HFF-Myc (cell line): ENCODE results near the gene RSBN1L.

ENCODE experiments used
- DNase-seq: peaks from one replicate; pipeline ENCODE4 v3.0.0-alpha.2; 2011; ENCODE audit warnings: low read depth; ENCODE audit errors: extremely low read depth
- H3K4me3 ChIP-seq: replicated peaks from 2 replicates; pipeline ENCODE4 v1.5.1; 2011; ENCODE audit warnings: low read depth, mild to moderate bottlenecking, control low read depth, low read length
- TF ChIP-seq, protein P1 (sequence below): IDR thresholded peaks from 2 replicates; pipeline ENCODE4 v1.5.1; 2012; ENCODE audit warnings: mild to moderate bottlenecking, low read depth, low read length, control low read depth; ENCODE audit errors: missing control alignments

The RSBN1L gene

DNA sequence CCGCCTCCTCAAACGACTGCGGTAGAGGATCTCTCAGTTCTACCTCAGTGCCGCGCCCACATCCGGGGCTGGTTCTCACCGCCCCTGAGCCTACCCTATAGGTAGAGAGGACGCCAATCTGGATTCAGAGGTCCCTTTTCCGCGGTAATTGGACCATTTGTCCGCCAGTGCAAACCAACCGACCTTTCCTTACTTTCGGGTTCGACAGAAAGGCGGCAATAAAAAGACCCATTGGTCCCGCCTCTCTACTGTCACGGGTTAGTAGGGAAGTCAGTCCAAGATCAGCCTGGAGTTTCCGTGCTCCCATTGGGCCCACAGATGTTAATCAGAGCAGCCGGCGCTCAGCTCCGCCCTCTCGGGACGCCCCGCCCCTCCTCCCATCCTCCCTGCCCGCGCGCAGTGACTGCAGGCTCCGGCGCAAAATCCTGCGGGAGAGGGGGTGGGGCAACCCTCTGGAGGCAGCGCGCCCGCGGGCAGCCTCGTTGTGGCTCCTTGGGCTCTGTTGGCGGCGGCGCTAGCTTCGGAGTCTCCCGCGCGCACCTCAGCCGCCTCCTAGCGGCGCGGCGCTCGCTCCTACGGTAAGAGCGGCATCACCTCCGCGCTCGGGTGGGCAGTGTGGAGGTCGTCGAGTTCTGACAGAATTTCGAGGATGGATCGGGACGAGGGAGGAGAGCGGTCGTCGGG is 102.3 kb downstream of the RSBN1L start, which contains the start of the genes PHTF2 and TMEM60:
PHTF2 (plus strand) TSS at position 380 of the 684 bp plus-strand sequence.
TMEM60 (minus strand) TSS at position 41 of the 684 bp plus-strand sequence. CDS start 4,061 bp downstream, outside the sequence.
- TF ChIP-seq, protein P1, sequence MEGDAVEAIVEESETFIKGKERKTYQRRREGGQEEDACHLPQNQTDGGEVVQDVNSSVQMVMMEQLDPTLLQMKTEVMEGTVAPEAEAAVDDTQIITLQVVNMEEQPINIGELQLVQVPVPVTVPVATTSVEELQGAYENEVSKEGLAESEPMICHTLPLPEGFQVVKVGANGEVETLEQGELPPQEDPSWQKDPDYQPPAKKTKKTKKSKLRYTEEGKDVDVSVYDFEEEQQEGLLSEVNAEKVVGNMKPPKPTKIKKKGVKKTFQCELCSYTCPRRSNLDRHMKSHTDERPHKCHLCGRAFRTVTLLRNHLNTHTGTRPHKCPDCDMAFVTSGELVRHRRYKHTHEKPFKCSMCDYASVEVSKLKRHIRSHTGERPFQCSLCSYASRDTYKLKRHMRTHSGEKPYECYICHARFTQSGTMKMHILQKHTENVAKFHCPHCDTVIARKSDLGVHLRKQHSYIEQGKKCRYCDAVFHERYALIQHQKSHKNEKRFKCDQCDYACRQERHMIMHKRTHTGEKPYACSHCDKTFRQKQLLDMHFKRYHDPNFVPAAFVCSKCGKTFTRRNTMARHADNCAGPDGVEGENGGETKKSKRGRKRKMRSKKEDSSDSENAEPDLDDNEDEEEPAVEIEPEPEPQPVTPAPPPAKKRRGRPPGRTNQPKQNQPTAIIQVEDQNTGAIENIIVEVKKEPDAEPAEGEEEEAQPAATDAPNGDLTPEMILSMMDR: peak; percentile 49
- DNase-seq: peak; percentile 99
- H3K4me3 ChIP-seq: peak within 1 kb of the TSS; percentile 95

DNA sequence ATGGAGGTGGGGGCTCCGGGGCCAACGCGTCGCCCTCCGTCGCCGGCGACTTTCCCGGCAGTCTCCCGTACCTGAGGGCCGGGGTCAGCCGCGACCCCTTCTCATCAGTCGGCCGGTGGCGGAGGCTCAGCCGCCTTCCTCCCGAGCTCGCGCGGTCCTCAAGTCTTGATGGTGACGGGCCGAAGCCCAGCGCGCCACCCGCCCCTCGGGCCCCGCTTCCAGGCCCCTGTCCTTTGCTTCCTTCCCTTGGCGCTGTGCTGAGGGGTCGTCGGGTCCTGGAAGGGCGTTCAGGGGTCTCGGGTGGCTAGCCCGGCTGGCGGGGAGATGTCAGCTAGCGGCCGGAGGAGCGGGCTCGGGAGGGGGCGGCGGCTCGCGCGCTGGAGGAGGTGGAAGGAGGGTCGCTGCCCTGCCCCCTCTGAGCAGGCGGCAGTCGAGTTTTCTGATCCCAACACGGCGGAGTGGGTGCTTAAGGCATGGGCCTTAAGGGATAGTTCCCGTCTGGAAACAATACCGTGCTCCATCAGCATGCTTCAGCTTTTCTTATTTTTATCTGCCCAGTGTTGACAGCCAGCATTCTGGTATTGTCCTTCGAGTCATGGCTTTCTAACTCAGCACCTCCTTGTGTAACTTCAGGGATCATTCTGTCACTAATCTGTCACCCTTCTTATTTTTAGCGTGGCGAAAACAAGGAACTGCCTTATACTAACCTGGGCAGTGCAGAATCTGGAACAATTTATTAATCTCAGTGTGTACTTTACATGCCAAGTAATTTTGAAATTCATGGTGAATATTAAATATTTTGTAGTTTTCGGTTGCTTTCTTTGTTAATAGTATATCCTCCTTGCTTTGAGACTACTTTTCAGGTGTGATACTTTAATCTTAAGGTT is 103.1 kb downstream of the RSBN1L start:
- peak overlapping the region; percentile 95 for H3K4me3 ChIP-seq
- no peak for DNase-seq
- TF ChIP-seq, protein P1: no peak

DNA sequence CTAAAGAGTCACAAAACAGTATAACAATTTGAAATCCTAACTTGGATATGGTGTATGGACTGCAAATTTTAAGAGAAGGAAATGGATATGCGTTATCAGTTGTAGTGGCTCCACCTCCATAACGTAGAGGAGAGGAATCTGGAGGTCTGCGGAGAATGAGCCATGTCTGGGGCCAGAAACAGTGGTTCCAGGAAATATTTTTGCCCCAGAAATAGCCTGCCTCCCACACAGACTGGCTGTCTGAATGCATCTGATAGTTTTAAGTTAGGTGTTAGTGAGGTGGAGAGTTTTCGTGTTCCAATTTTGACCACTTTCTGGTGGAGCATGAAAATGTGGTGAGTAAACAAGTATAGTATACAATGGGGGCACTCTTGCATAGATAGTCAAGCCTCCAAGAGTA is 103.9 kb downstream of the RSBN1L start:
- H3K4me3 ChIP-seq: peak overlapping the region; percentile 95

DNA sequence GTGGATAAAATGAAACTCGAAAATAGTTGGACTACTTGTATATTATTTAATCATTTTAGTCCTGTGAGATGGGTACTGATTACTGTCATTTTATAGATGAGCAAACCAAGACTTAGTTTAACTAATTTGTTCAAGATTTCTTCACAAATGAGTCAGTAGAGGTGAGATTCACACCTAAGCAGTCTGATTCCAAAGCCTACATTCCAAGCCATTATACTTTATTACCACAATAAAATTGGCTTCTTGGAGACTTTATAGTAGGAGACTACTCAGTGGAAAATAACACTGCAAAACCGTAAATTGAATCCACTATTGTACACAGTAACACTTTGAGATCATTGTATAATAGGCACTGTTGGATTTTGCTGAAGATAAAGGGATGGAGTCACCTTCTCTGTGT is 104.5 kb downstream of the RSBN1L start:
- no peak for DNase-seq
- TF ChIP-seq, protein P1: no peak
- H3K4me3 ChIP-seq: no peak overlapping the region

More for the DNA sequence above, 103.9 kb downstream of the RSBN1L start:
- DNase-seq: no peak
- TF ChIP-seq, protein P1: no peak

DNA sequence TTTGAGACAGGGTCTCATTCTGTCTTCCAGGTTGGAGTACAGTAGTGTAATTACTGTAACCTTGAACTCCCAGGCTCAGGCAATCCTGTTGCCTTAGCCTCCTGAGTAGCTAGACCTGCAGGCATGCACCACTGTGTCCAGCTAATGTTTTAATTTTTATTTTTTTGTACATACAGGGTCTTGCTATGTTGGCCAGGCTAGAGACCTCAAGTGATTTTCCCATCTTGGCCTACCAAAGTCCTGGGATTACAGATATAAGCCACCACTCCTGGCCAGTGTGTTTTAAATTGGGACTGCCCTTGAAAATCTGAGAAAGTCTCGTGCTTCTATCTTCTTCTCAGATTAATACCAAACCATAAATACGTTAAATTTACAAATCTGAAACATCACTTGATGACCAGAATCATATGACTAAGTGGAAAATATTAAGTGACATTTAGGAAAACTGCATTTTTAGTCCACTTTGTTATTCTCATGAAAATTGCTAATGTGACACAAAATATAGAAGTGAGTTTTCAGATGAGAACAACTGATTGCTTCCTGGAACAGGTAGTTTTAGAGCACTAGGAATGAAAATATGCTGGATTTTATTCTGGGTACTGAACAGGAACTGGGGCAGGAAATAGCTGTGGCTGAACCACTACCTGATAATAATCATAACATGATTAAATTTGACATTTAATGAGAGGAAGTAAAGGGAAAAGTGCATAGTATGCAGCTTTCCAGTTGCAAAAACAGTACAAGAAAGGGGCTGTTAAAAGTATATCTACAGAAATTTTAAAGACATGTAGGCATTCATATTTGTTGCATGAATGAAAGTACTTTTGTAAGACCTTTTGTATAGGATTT is 106.5 kb downstream of the RSBN1L start:
- H3K4me3 ChIP-seq: no peak overlapping the region
- TF ChIP-seq, protein P1: no peak
- DNase-seq: no peak

DNA sequence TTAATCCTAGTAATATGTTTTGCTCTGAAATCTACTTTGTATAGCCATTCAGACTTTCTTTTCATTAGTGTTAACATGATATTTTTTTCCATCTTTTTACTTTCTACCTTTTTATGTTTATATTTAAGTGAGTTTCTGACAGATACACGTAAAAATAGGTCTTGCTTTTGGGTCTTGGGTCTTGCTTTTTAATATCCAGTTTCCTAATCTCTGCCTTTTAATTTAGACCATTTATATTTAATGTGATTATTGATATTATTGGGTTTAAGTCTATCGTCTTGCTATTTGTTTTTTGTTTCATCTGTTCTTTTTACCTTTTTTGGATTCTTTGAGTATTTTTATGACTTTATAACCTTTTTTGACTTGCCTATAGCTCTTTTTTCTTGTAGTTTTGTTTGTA is 110.2 kb downstream of the RSBN1L start:
- H3K4me3 ChIP-seq: no peak overlapping the region
- no peak for DNase-seq
- TF ChIP-seq, protein P1: no peak
